ENCODE data around the gene PCSK1.

The PCSK1 gene

GRCh38 chr5:96344678-96345577 is 88.1 kb downstream of the PCSK1 start:
- Histone ChIP-seq H3K36me3 (ENCODE audit: insufficient read depth, low read length) (no peaks in the 10 kb centered on the region), H3K4me1 (ENCODE audit: insufficient read depth, low read length) (no peaks in the 10 kb centered on the region), H3K4me3 (ENCODE audit: low read length) (no peak overlapping the region), H3K9me3 (ENCODE audit: low read length) (no peaks in the 10 kb centered on the region), H2AFZ (ENCODE audit: low read depth, low read length) (no peak overlapping the region), H3K27me3 (ENCODE audit: insufficient read depth, low read length) (no peaks in the 10 kb centered on the region)

- H3K4me3 ChIP-seq (ENCODE audit: low read length): no peak overlapping the region
- no peak overlapping the region for H2AFZ ChIP-seq (ENCODE audit: low read depth, low read length)
- H3K27me3 ChIP-seq (ENCODE audit: insufficient read depth, low read length): no peaks in the 10 kb centered on the region
- H3K36me3 ChIP-seq (ENCODE audit: insufficient read depth, low read length): no peaks in the 10 kb centered on the region
- no peaks in the 10 kb centered on the region for H3K9me3 ChIP-seq (ENCODE audit: low read length)
- H3K4me1 ChIP-seq (ENCODE audit: insufficient read depth, low read length): no peaks in the 10 kb centered on the region
Measured at GRCh38 chr5:96343094-96343493, 90.0 kb downstream of the PCSK1 start.

GRCh38 chr5:96342581-96342980 is 90.5 kb downstream of the PCSK1 start:
- no peaks in the 10 kb centered on the region for H3K4me1 ChIP-seq (ENCODE audit: insufficient read depth, low read length)
- no peaks in the 10 kb centered on the region for H3K9me3 ChIP-seq (ENCODE audit: low read length)
- no peaks in the 10 kb centered on the region for H3K27me3 ChIP-seq (ENCODE audit: insufficient read depth, low read length)
- no peak overlapping the region for H3K4me3 ChIP-seq (ENCODE audit: low read length)
- no peaks in the 10 kb centered on the region for H3K36me3 ChIP-seq (ENCODE audit: insufficient read depth, low read length)
- no peak overlapping the region for H2AFZ ChIP-seq (ENCODE audit: low read depth, low read length)

Data from neuron (in vitro differentiated cells).